Psoas muscle (tissue), 8 donors: ENCODE results near the gene GLRX. TPM values are rescaled to one million over a fixed set of nuclear protein-coding genes. Genes with fewer than 3 reads are reported as not detected.

Source experiments
- ATAC-seq, 4 donors: fragments of 200-7000 bp; cut with Tn5 transposase; one replicate each; pipeline ENCODE4 v1.9.1; 2020; ENCODE audit warnings: moderate library complexity in 3 of 4, mild to moderate bottlenecking in 2 of 4
- DNase-seq, 2 donors: peaks; one replicate each; pipeline ENCODE4 v3.0.0-alpha.2; 2020
- H3K27ac ChIP-seq: fragments of 200-600 bp; one replicate; pipeline ENCODE4 v1.8.0; 2022
- H3K27me3 ChIP-seq, 3 donors: fragments of 200-600 bp in 1 of 3; one replicate each; pipeline versions ENCODE4 v1.6.1 to v1.8.0; 2013 to 2022; ENCODE audit warnings: low read length in 2 of 3, mild to moderate bottlenecking in 2 of 3, moderate library complexity in 1 of 3; ENCODE audit not compliant: insufficient read depth in 3 of 3
- H3K36me3 ChIP-seq, 2 donors: fragments of 200-600 bp in 1 of 2; one replicate each; pipeline versions ENCODE4 v1.6.1 to v1.8.0; 2013 to 2022; ENCODE audit warnings: low read depth in 1 of 2, mild to moderate bottlenecking in 1 of 2, moderate library complexity in 1 of 2; ENCODE audit not compliant: insufficient read depth in 1 of 2
- H3K4me1 ChIP-seq: fragments of 200-600 bp; one replicate; pipeline ENCODE4 v1.8.0; 2022
- H3K4me3 ChIP-seq: fragments of 200-600 bp; one replicate; pipeline ENCODE4 v1.8.0; 2022; ENCODE audit warnings: mild to moderate bottlenecking
- H3K9me3 ChIP-seq: fragments of 200-600 bp; one replicate; pipeline ENCODE4 v1.8.0; 2022
- CTCF ChIP-seq: fragments of 200-600 bp; IDR thresholded peaks from one replicate; pipeline ENCODE4 v1.8.0; 2022; ENCODE audit warnings: antibody characterized with exemption
- WGBS, 3 donors: extraction: QIAGEN DNeasy Blood & Tissue Kit; methylation state at CpG; one replicate each; pipeline versions ENCODE4 v1.1.6 to v1.1.7; 2013; 5-methylcytosine and 5-hydroxymethylcytosine counted together
- intact Hi-C, 2 donors: fragments of 100-400 bp; cut with DNase I; formaldehyde crosslinking; loops; one replicate each; pipeline versions ENCODE4 v1.11.0 to v1.14.2; 2022
- polyA plus RNA-seq, 3 donors: library from polyadenylated mRNA; stranded (reverse); fragments of 200-250 nt; gene quantifications; one replicate each; pipeline ENCODE4 v1.2.3, GENCODE V29; 2013
- total RNA-seq, 4 donors: library from RNA; stranded (reverse); fragmentation: NEBNext Ultra II Directional in 2 of 4; extraction: Animal tissue kit (Norgen Biotek cat#: 25700) in 2 of 4; gene quantifications; one replicate each; pipeline versions ENCODE4 v1.2.1 to v1.2.4, GENCODE V29; 2021 to 2023
- donor health status: healthy with polysubstance abuse.
- donor health status: DM: no; HTN: no; CAD: no; lungs with moderate emphysema.
- donor health status: Bipolar disorder and iron deficiency.
- donor health status: healthy.
- donor health status: DM: yes; HTN: yes; CAD: no.
- donor health status: DM: no; HTN: no; CAD: no.
- donor health status: DM: no; HTN: no; CAD: no.
- donor health status: DM: yes; HTN: yes; CAD: no.

GLRX gene
- total and polyA plus RNA-seq, 7 donors: 131 to 3,024 (median 888) TPM

- Histone ChIP-seq H3K9me3 (no peaks in the 10 kb centered on the region), H3K27ac (peak overlapping the region; percentile 97), H3K4me1 (peaks cover 40% of the 10 kb centered on the region), H3K27me3 (no peaks in the 10 kb centered on the region), H3K36me3 (no peaks in the 10 kb centered on the region), H3K4me3 (peak overlapping the region; percentile 83)
- no peak for DNase-seq
- 34 to 87% (median 39%) methylated on average over 1 of the region's 1 CpG for WGBS, 3 donors
- intact Hi-C loops: loop anchor here in 1 of 2 donors (2.0 kb wide), 1 partner anchor 14 kb away; the partner anchor contains the start of gene GLRX
- TF ChIP-seq CTCF: no peak
- peak; percentile 45 to 66 (median 66) for ATAC-seq
Measured at GRCh38 chr5:95836544-95836943, 14.0 kb upstream of the GLRX start.

- Histone ChIP-seq H3K27ac (peak overlapping the region; percentile 97), H3K9me3 (no peaks in the 10 kb centered on the region), H3K27me3 (no peaks in the 10 kb centered on the region), H3K4me3 (peak overlapping the region; percentile 83), H3K36me3 (no peaks in the 10 kb centered on the region), H3K4me1 (peaks cover 40% of the 10 kb centered on the region)
- intact Hi-C loops: loop anchor here in 1 of 2 donors (2.0 kb wide), 1 partner anchor 13 kb away; the partner anchor contains the start of gene GLRX
- DNase-seq (peak in 1 of 2 donors; percentile 70), ATAC-seq (peak; percentile 5 to 27 (median 12))
- 17 to 34% (median 19%) methylated on average over 10 of the region's 10 CpGs for WGBS, 3 donors
- no peak for TF ChIP-seq CTCF
Measured at GRCh38 chr5:95835682-95836385, 13.3 kb upstream of the GLRX start.

GRCh38 chr5:95832664-95833063 lies 10.1 kb upstream of the GLRX start:
- no peaks in the 10 kb centered on the region for H3K9me3 ChIP-seq
- intact Hi-C loops: no loop called here
- no peaks in the 10 kb centered on the region for H3K27me3 ChIP-seq
- DNase-seq (no peak), ATAC-seq (no peak)
- peaks cover 29% of the 10 kb centered on the region for H3K4me1 ChIP-seq
- no peak overlapping the region for H3K27ac ChIP-seq
- TF ChIP-seq CTCF: no peak
- H3K36me3 ChIP-seq: no peaks in the 10 kb centered on the region
- no peak overlapping the region for H3K4me3 ChIP-seq

- DNase-seq (no peak), ATAC-seq (no peak)
- 97 to 99% (median 98%) methylated on average over 2 of the region's 2 CpGs for WGBS, 3 donors
- peaks cover 5% of the 10 kb centered on the region for H3K4me1 ChIP-seq
- no peak overlapping the region for H3K27ac ChIP-seq
- intact Hi-C loops: no loop called here
- no peak overlapping the region for H3K4me3 ChIP-seq
- no peak for TF ChIP-seq CTCF
- no peaks in the 10 kb centered on the region for H3K36me3 ChIP-seq
- no peaks in the 10 kb centered on the region for H3K27me3 ChIP-seq
- H3K9me3 ChIP-seq: no peaks in the 10 kb centered on the region
Measured at GRCh38 chr5:95830226-95830625, 7.7 kb upstream of the GLRX start.

- H3K27ac ChIP-seq: no peak overlapping the region
- no peak for TF ChIP-seq CTCF
- intact Hi-C loops: no loop called here
Measured at GRCh38 chr5:95827892-95828246, 5.3 kb upstream of the GLRX start.

More at GRCh38 chr5:95827892-95828246, 5.3 kb upstream of the GLRX start:
- Histone ChIP-seq H3K27me3 (no peaks in the 10 kb centered on the region), H3K4me3 (no peak overlapping the region), H3K4me1 (peaks cover 18% of the 10 kb centered on the region), H3K36me3 (no peaks in the 10 kb centered on the region), H3K9me3 (no peaks in the 10 kb centered on the region)
- ATAC-seq: no peak
- no peak for DNase-seq
- WGBS, 3 donors: 72 to 81% (median 75%) methylated on average over 3 of the region's 3 CpGs
